ENCODE data around the gene RCOR1. TPM values are rescaled to one million over a fixed set of nuclear protein-coding genes. Genes with fewer than 3 reads are reported as not detected.

RCOR1 gene
- total RNA-seq, 1 experiment from 2014 or later = 102 TPM

- H3K27me3 ChIP-seq (replicated peaks; ENCODE audit: insufficient read depth, low read depth, low read length, poor library complexity) = no peaks in the 10 kb centered on the region
- no TSS peak for BruUV-seq (replicated peaks)
- H3K4me3 ChIP-seq (ENCODE audit: low read depth, low read length, poor library complexity, severe bottlenecking) = no peak overlapping the region
- no peak for TF ChIP-seq EZH2 (IDR thresholded peaks at IDR 0.05; ENCODE audit: borderline replicate concordance, low read depth, low read length, poor library complexity, severe bottlenecking)
- TF ChIP-seq, protein P1, sequence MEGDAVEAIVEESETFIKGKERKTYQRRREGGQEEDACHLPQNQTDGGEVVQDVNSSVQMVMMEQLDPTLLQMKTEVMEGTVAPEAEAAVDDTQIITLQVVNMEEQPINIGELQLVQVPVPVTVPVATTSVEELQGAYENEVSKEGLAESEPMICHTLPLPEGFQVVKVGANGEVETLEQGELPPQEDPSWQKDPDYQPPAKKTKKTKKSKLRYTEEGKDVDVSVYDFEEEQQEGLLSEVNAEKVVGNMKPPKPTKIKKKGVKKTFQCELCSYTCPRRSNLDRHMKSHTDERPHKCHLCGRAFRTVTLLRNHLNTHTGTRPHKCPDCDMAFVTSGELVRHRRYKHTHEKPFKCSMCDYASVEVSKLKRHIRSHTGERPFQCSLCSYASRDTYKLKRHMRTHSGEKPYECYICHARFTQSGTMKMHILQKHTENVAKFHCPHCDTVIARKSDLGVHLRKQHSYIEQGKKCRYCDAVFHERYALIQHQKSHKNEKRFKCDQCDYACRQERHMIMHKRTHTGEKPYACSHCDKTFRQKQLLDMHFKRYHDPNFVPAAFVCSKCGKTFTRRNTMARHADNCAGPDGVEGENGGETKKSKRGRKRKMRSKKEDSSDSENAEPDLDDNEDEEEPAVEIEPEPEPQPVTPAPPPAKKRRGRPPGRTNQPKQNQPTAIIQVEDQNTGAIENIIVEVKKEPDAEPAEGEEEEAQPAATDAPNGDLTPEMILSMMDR (conservative IDR thresholded peaks at IDR 0.05; ENCODE audit: low read depth, low read length) = no peak
- peaks cover 12% of the 10 kb centered on the region for H3K36me3 ChIP-seq (ENCODE audit: insufficient read depth, low read length, poor library complexity, severe bottlenecking)
- CTCF ChIA-PET = no interaction called here
- peaks cover 53% of the 10 kb centered on the region for H3K4me1 ChIP-seq (ENCODE audit: insufficient read depth, low read length, poor library complexity, severe bottlenecking)
- no peak for DNase-seq (ENCODE audit: low spot score)
- H3K27ac ChIP-seq (ENCODE audit: low read depth, low read length, poor library complexity, severe bottlenecking) = no peak overlapping the region
- intact Hi-C loops (cut with micrococcal nuclease; ENCODE audit: unreplicated experiment) = no loop called here
- no peaks in the 10 kb centered on the region for H3K9me3 ChIP-seq (ENCODE audit: low read depth, low read length, poor library complexity, severe bottlenecking)
- POLR2A ChIA-PET (ENCODE audit: low non-redundant PET) = no interaction called here
These were observed 73.2 kb downstream of the RCOR1 start for GRCh38 chr14:102665621-102666020.

DNA sequence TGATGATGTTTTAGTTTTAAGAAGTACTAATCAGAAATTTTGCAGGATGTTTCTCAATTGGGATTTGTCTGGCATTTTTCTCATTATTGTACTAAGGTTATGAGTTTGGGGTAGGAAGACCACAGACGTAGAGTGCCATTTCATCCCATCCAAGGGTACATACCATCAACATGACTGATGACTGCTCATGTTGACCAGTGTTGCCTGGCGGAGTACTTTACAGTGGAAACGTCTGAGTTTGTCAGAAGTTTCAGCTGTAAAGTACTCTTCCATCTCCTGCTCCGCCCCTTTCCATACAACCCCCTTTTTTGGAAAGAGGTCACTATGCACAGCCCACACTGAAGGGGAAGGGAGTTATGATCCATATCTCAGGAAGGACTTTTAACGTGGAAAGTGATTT, 74.2 kb downstream of the RCOR1 start:
- no peak overlapping the region for H3K27ac ChIP-seq (ENCODE audit: low read depth, low read length, poor library complexity, severe bottlenecking)
- peaks cover 44% of the 10 kb centered on the region for H3K4me1 ChIP-seq (ENCODE audit: insufficient read depth, low read length, poor library complexity, severe bottlenecking)
- intact Hi-C loops (cut with micrococcal nuclease; ENCODE audit: unreplicated experiment) = no loop called here
- CTCF ChIA-PET = no interaction called here
- BruUV-seq (replicated peaks) = no TSS peak
- no peaks in the 10 kb centered on the region for H3K27me3 ChIP-seq (replicated peaks; ENCODE audit: insufficient read depth, low read depth, low read length, poor library complexity)
- H3K4me3 ChIP-seq (ENCODE audit: low read depth, low read length, poor library complexity, severe bottlenecking) = no peak overlapping the region
- no peaks in the 10 kb centered on the region for H3K9me3 ChIP-seq (ENCODE audit: low read depth, low read length, poor library complexity, severe bottlenecking)
- H3K36me3 ChIP-seq (ENCODE audit: insufficient read depth, low read length, poor library complexity, severe bottlenecking) = peaks cover 16% of the 10 kb centered on the region
- no peak for TF ChIP-seq EZH2 (IDR thresholded peaks at IDR 0.05; ENCODE audit: borderline replicate concordance, low read depth, low read length, poor library complexity, severe bottlenecking)
- TF ChIP-seq, protein P1 (conservative IDR thresholded peaks at IDR 0.05; ENCODE audit: low read depth, low read length) = no peak
- no peak for DNase-seq (ENCODE audit: low spot score)
- POLR2A ChIA-PET (ENCODE audit: low non-redundant PET) = no interaction called here

GRCh38 chr14:102667703-102668102, 75.3 kb downstream of the RCOR1 start:
- POLR2A ChIA-PET (ENCODE audit: low non-redundant PET) = no interaction called here
- H3K4me3 ChIP-seq (ENCODE audit: low read depth, low read length, poor library complexity, severe bottlenecking) = no peak overlapping the region
- H3K27me3 ChIP-seq (replicated peaks; ENCODE audit: insufficient read depth, low read depth, low read length, poor library complexity) = no peaks in the 10 kb centered on the region
- TF ChIP-seq, protein P1 (conservative IDR thresholded peaks at IDR 0.05; ENCODE audit: low read depth, low read length) = no peak
- DNase-seq (ENCODE audit: low spot score) = no peak
- peaks cover 19% of the 10 kb centered on the region for H3K36me3 ChIP-seq (ENCODE audit: insufficient read depth, low read length, poor library complexity, severe bottlenecking)
- H3K9me3 ChIP-seq (ENCODE audit: low read depth, low read length, poor library complexity, severe bottlenecking) = no peaks in the 10 kb centered on the region
- intact Hi-C loops (cut with micrococcal nuclease; ENCODE audit: unreplicated experiment) = no loop called here
- H3K27ac ChIP-seq (ENCODE audit: low read depth, low read length, poor library complexity, severe bottlenecking) = no peak overlapping the region
- H3K4me1 ChIP-seq (ENCODE audit: insufficient read depth, low read length, poor library complexity, severe bottlenecking) = peaks cover 34% of the 10 kb centered on the region
- CTCF ChIA-PET = no interaction called here
- BruUV-seq (replicated peaks) = no TSS peak
